ENCODE results near the gene PNKD.

PNKD gene

DNA sequence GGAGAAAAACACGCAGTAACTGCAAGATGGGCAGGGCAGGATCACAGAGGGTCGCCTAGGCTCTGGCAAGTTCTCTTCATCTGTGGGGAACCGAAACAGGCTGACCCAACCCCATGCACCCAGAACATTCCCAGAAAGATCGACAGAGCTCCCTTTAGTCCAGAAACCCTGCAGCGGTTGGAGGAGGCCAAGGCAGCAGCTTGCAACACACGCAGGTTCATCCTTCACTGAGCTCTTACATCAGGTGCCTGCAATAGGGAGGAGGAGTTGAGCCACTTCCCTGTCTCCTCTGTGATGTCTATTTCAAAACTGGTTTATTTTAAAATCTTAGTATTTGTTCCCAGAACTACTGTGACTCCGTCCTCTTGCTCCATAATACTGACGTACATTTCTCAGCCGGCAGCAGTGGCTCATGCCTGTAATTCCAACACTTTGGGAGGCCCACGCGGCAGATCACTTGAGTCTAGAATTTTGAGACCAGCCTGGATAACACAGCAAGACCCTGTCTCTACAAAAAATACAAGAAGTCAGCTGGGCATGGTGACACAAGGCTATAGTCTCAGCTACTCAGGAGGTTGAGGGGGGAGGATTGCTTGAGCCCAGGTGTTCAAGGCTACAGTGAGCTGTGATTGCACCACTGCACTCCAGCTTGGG, 100.2 kb downstream of the PNKD start:
- DNase-seq (ENCODE audit: low read depth in 2 of 2), result no peak

- DNase-seq (ENCODE audit: low read depth in 2 of 2), result no peak
These were observed 101.6 kb downstream of the PNKD start for GRCh38 chr2:218371983-218372350.

- DNase-seq (ENCODE audit: low read depth in 2 of 2), result no peak
These were observed 104.5 kb downstream of the PNKD start for GRCh38 chr2:218374795-218375194.

- DNase-seq (ENCODE audit: low read depth in 2 of 2), result no peak
These were observed 104.9 kb downstream of the PNKD start for GRCh38 chr2:218375212-218375611.

GRCh38 chr2:218378053-218378452, 107.7 kb downstream of the PNKD start:
- DNase-seq (ENCODE audit: low read depth in 2 of 2), result no peak

GRCh38 chr2:218381916-218382366, 111.6 kb downstream of the PNKD start, which contains the start of gene SLC11A1:
SLC11A1 (plus strand) TSS chr2:218382273; CDS start chr2:218382369, 96 bp downstream.
- DNase-seq (ENCODE audit: low read depth in 2 of 2), result no peak

GRCh38 chr2:218382785-218383184, 112.5 kb downstream of the PNKD start:
- no peak for DNase-seq (ENCODE audit: low read depth in 2 of 2)

- no peak for DNase-seq (ENCODE audit: low read depth in 2 of 2)
These were observed 113.7 kb downstream of the PNKD start for GRCh38 chr2:218383892-218384519.

DNA sequence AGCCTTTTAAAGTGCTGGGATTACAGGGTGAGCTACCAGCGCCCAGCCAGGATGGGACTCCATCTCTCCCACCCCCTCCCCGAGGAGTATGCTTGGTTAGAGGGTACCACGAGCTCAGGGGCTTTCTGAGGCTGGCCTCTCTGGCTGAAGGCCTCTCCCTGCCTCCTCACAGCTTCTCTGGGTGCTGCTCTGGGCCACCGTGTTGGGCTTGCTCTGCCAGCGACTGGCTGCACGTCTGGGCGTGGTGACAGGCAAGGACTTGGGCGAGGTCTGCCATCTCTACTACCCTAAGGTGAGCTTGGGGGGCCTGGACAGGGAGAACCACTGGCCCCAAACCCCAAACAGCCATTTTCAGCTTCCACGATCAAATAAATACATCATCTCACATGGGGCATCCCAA, 114.7 kb downstream of the PNKD start:
- DNase-seq (ENCODE audit: low read depth in 2 of 2), result no peak

DNA sequence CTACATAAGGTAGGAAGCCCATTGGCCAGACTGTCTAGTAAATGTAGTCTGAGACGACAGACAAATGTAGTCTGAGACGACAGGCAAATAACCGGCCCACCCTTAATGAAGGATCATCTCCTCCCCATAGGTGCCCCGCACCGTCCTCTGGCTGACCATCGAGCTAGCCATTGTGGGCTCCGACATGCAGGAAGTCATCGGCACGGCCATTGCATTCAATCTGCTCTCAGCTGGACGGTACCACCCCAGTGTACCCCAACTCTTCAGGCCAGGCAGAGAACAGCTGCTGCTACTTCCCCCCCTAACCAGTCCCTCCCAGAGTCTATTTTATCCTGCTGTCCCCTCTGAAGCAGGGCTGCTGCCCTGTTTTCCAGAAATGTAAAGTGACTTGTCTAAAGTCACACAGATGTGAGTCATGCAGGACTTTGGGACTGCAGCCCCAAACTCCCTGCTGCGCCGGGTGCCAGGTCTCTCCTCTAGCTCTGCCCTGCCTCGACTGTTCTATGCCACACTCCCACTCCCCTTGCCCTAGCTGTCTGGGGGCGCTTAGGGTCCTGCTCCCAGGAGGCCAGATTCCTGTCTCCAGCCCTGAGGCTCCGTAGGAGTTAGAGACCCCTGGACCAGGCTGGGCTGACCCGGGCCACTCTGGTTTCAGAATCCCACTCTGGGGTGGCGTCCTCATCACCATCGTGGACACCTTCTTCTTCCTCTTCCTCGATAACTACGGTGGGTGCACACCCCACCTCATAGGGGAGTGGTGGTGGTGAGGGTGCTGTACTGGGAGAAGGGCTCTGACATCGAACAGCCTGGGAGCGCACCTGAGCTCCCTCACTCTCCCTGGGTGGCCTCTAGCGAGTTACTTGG, 116.4 kb downstream of the PNKD start:
- no peak for DNase-seq (ENCODE audit: low read depth in 2 of 2)

GRCh38 chr2:218387369-218388194, 117.3 kb downstream of the PNKD start:
- DNase-seq (ENCODE audit: low read depth in 2 of 2), result no peak

DNA sequence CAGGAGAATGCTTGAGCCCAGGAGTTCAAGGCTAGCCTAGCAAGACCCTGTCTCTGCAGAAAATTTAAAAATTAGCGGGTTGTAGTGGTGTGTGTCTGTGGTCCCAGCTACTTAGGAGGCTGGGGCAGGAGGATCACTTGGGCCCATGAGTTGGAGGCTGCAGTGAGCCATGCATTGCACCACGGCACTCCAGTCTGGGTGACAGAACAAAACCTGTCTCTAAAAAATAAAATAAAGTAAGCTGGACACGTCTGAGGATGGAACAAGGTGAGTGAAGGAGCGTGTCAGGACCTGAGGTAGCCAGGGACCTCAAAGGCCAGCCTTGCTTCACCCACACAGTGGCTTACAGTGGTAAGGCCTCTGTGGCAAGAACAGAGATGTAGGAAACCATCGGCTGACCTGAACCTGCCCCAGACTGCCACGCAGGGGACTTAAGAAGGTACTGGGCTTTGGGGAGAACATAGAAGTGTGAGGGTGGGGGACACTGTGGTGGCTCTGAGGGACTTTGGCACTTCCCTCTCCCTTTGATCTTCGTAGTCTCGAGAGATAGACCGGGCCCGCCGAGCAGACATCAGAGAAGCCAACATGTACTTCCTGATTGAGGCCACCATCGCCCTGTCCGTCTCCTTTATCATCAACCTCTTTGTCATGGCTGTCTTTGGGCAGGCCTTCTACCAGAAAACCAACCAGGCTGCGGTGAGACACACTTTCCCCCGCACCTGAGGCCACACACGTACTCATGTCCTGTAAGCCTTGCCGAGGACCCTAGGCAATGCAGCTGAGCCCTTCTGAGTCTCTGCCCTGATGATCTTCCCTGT, 119.2 kb downstream of the PNKD start:
- no peak for DNase-seq (ENCODE audit: low read depth in 2 of 2)

DNA sequence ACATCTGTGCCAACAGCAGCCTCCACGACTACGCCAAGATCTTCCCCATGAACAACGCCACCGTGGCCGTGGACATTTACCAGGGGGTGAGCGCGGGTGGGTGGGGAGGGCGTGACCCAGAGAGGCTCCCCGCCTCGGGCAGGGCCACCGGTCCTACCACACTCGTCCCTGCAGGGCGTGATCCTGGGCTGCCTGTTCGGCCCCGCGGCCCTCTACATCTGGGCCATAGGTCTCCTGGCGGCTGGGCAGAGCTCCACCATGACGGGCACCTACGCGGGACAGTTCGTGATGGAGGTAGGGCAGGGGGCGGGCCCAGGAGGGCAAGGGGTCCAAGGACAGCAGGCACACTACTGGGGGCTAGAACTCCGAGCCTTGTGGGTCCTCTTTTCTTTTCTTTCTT, 120.9 kb downstream of the PNKD start:
- no peak for DNase-seq (ENCODE audit: low read depth in 2 of 2)

DNA sequence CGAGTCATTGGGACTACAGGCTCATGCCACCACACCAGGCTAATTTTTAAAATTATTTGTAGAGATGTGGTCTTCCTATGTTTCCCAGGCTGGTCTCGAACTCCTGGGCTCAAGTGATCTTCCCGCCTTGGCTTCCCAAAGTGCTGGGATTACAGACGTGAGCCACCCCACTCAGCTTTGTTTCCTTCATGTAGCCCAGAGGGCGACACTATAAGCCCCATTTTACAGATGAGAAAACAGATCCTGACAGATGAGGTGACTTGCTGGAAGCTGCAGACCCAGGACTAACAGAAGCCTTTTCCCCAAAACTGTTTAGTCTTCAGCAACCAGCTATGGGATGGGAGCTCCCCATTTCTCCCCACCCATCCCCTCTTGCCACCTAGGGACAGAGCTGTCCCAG, 122.1 kb downstream of the PNKD start:
- no peak for DNase-seq (ENCODE audit: low read depth in 2 of 2)

DNA sequence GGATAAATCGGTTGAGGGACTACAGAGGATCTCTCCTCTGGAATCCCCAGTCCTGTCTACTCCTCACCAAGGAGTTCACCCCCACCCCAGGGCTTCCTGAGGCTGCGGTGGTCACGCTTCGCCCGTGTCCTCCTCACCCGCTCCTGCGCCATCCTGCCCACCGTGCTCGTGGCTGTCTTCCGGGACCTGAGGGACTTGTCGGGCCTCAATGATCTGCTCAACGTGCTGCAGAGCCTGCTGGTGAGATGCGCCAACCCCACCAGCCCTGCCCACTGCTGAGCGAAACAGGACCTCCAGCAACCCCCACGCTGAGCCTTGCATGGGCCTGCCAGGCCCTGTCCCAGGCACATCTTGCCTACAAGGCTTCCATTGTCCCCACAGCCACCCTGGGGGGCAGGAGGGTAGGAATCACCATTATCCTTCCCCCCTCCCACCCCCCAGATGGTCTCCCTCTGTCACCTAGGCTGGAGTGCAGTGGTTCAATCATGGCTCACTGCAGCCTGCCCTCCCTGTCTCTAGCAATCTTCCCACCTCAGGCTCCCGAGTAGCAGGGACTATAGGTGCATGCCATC, 122.7 kb downstream of the PNKD start:
- DNase-seq (ENCODE audit: low read depth in 2 of 2), result no peak

GRCh38 chr2:218393750-218394290, 123.5 kb downstream of the PNKD start:
- DNase-seq (ENCODE audit: low read depth in 2 of 2), result no peak

- no peak for DNase-seq (ENCODE audit: low read depth in 2 of 2)
These were observed 124.2 kb downstream of the PNKD start for GRCh38 chr2:218394298-218395089.

GRCh38 chr2:218395090-218395444, 124.7 kb downstream of the PNKD start:
- DNase-seq (ENCODE audit: low read depth in 2 of 2), result no peak

DNA sequence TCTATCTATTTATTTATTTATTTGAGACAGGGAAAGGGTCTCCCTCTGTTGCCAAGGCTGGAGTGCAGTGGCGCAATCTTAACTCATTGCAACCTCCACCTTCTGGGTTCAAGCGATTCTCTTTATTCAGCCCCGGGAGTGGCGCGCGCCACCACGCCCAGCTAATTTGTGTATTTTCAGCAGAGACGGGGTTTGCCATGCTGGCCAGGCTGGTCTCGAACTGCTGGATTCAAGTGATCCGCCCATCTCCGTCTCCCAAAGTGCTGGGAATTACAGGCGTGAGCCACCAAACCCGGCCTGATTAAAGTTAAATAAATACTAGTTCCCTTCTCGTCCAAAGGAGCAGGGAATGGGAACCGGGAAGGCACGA, 125.1 kb downstream of the PNKD start:
- no peak for DNase-seq (ENCODE audit: low read depth in 2 of 2)
